Kidney epithelial cell (primary cell): ENCODE results near the gene TRIM5. TPM values are rescaled to one million over a fixed set of nuclear protein-coding genes. Genes with fewer than 3 reads are reported as not detected.
A peak's percentile ranks its signal among the peaks of the same experiment; 100 is the strongest.
"Not testable (repeated sequence)": the region's sequence is repeated elsewhere in the genome, so short reads cannot be mapped to it uniquely, and the experiment has no call there.

Experiments used
- DNase-seq: peaks from one replicate; pipeline ENCODE4 v3.0.0-alpha.2; 2010; ENCODE audit warnings: low read depth
- H3K27me3 ChIP-seq: 2 replicates; pipeline ENCODE4 v1.6.0; 2011; ENCODE audit warnings: low read length; ENCODE audit not compliant: control insufficient read depth, insufficient read depth
- H3K36me3 ChIP-seq: 2 replicates; pipeline ENCODE4 v1.5.1; 2011; ENCODE audit warnings: low read length; ENCODE audit not compliant: control insufficient read depth, insufficient read depth
- H3K4me3 ChIP-seq: 2 replicates; pipeline ENCODE4 v1.5.1; 2011; ENCODE audit warnings: low read depth, mild to moderate bottlenecking, control low read depth, low read length
- total RNA-seq: library from RNA; depleted of rRNA; stranded (reverse); fragments of >200 nt; gene quantifications from 2 replicates; pipeline ENCODE4 v1.2.3, GENCODE V29; 2015
- TF ChIP-seq, protein P1 (sequence below): IDR thresholded peaks from 2 replicates; pipeline ENCODE4 v1.5.1; 2011; ENCODE audit warnings: mild to moderate bottlenecking, moderate library complexity, low read length, control low read depth, inconsistent platforms; ENCODE audit not compliant: insufficient read depth, poor library complexity, severe bottlenecking

The TRIM5 gene
- total RNA-seq, result 25.9 and 29.0 TPM in 2 replicates

GRCh38 chr11:5684646-5685362 is at the start of gene TRIM5:
Gene TRIM5, minus strand, starts transcription at chr11:5685074. Its CDS starts 4,897 bp downstream, at chr11:5680177.
- Histone ChIP-seq H3K27me3 (no peaks in the 10 kb centered on the region), H3K4me3 (peak within 1 kb of the TSS; percentile 49), H3K36me3 (no peaks in the 10 kb centered on the region)
- TF ChIP-seq, protein P1, sequence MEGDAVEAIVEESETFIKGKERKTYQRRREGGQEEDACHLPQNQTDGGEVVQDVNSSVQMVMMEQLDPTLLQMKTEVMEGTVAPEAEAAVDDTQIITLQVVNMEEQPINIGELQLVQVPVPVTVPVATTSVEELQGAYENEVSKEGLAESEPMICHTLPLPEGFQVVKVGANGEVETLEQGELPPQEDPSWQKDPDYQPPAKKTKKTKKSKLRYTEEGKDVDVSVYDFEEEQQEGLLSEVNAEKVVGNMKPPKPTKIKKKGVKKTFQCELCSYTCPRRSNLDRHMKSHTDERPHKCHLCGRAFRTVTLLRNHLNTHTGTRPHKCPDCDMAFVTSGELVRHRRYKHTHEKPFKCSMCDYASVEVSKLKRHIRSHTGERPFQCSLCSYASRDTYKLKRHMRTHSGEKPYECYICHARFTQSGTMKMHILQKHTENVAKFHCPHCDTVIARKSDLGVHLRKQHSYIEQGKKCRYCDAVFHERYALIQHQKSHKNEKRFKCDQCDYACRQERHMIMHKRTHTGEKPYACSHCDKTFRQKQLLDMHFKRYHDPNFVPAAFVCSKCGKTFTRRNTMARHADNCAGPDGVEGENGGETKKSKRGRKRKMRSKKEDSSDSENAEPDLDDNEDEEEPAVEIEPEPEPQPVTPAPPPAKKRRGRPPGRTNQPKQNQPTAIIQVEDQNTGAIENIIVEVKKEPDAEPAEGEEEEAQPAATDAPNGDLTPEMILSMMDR, result peak; percentile 77
- peak; percentile 95 for DNase-seq

DNA sequence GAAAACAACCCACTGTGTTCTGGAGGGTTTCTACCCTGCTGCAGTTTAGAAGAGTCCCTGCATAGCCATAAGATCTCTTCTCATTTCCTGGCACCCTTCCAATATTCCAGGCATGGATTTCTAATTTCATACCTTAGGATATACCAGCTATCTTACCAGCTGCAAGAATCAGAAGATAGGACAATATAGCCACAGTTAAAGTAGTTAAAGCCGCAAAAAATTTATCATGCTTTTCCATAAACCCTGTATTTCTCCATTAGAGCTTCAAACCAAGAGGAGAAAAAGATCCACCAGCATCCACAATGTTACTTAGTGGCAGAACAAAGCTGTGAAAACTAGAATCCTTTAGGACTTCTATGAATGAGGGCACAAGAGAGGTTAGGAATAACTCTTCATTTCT is 42.8 kb upstream of the TRIM5 start:
- no peak for DNase-seq
- H3K4me3 ChIP-seq, result no peak overlapping the region
- TF ChIP-seq, protein P1, result no peak
- H3K27me3 ChIP-seq, result no peaks in the 10 kb centered on the region
- H3K36me3 ChIP-seq, result no peaks in the 10 kb centered on the region

DNA sequence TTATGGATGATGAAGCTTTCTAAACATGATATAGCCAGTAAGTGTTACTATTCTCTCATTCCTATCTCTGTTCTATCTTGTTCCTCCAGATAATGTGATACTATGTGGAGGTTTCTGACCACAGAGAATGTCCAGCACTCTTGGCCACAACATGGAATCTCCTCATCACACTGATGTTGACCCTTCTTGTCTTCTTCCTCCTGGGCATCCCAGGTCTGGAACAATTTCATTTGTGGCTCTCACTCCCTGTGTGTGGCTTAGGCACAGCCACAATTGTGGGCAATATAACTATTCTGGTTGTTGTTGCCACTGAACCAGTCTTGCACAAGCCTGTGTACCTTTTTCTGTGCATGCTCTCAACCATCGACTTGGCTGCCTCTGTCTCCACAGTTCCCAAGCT is 41.5 kb upstream of the TRIM5 start:
- TF ChIP-seq, protein P1, result no peak
- no peak overlapping the region for H3K4me3 ChIP-seq
- H3K27me3 ChIP-seq, result no peaks in the 10 kb centered on the region
- no peaks in the 10 kb centered on the region for H3K36me3 ChIP-seq
- no peak for DNase-seq

GRCh38 chr11:5722622-5723021 is 37.7 kb upstream of the TRIM5 start:
- Histone ChIP-seq H3K4me3 (no peak overlapping the region), H3K27me3 (no peaks in the 10 kb centered on the region), H3K36me3 (no peaks in the 10 kb centered on the region)
- DNase-seq, result no peak
- TF ChIP-seq, protein P1, result no peak

- no peak for DNase-seq
- no peaks in the 10 kb centered on the region for H3K36me3 ChIP-seq
- H3K27me3 ChIP-seq, result no peaks in the 10 kb centered on the region
- H3K4me3 ChIP-seq, result no peak overlapping the region
- TF ChIP-seq, protein P1, result no peak
Observed at GRCh38 chr11:5719703-5720495, 35.0 kb upstream of the TRIM5 start.

GRCh38 chr11:5716518-5716917 is 31.6 kb upstream of the TRIM5 start:
- not testable (repeated sequence) for H3K4me3 ChIP-seq, H3K36me3 ChIP-seq, H3K27me3 ChIP-seq, DNase-seq
